Measurements from ENCODE around the gene PIEZO2. TPM values are rescaled to one million over a fixed set of nuclear protein-coding genes. Genes with fewer than 3 reads are reported as not detected.

Gene PIEZO2
- total RNA-seq, 1 experiment from 2014 or later: 0.11 TPM

DNA sequence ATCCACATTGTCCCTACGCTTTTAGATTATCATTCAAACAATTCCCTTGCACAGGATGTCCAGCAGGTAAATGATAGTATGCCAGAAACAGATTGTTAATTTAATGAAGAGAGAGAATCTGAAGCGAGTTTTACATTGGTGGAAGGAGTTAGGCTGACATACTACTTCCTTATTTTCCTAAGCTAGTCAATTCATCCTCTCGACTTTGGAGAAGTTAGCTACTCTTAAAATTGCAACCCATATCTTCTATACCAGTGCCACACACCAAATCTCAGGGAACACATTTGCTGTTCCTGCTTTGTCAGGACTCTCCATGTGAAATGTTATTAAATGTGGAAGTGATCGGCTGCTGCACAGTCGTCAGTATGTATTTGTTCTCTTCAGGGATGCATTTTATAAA lies 374.3 kb downstream of the PIEZO2 start:
- POLR2A ChIA-PET: no interaction called here
- no peak overlapping the region for H3K4me3 Mint-ChIP-seq (ENCODE audit: unreplicated experiment)
- H3K27me3 Mint-ChIP-seq (ENCODE audit: insufficient read depth, unreplicated experiment): peaks cover 9% of the 10 kb centered on the region
- Histone ChIP-seq H3K27me3 (replicated peaks; ENCODE audit: control insufficient read depth, insufficient read depth, low read length) (no peaks in the 10 kb centered on the region), H3K4me3 (ENCODE audit: low read depth, low read length) (no peak overlapping the region), H3K9me3 (peaks cover 5% of the 10 kb centered on the region; the same call in 1 of the 2 replicates), H3K36me3 (ENCODE audit: control insufficient read depth, insufficient read depth, low read length) (no peaks in the 10 kb centered on the region), H3K4me1 (no peaks in the 10 kb centered on the region)
- DNase-seq: no peak
- no peak for TF ChIP-seq CTCF (IDR thresholded peaks at IDR 0.05; ENCODE audit: insufficient read depth in 1 of 2, low read depth in 1 of 2, low read length in 1 of 2, severe bottlenecking in 1 of 2, unreplicated experiment in 1 of 2)
- no peak overlapping the region for H3K27ac Mint-ChIP-seq (ENCODE audit: unreplicated experiment)
- no peaks in the 10 kb centered on the region for H3K4me1 Mint-ChIP-seq (ENCODE audit: low read depth, unreplicated experiment)
- intact Hi-C loops (cut with micrococcal nuclease; ENCODE audit: unreplicated experiment): no loop called here
- no TSS peak for BruUV-seq (replicated peaks)
- H3K36me3 Mint-ChIP-seq (ENCODE audit: insufficient read depth, unreplicated experiment): no peaks in the 10 kb centered on the region
- peaks cover 11% of the 10 kb centered on the region for H3K9me3 Mint-ChIP-seq (ENCODE audit: unreplicated experiment)
- CTCF ChIA-PET: no interaction called here

- Mint-ChIP-seq H3K4me3 (ENCODE audit: unreplicated experiment) (no peak overlapping the region), H3K27me3 (ENCODE audit: insufficient read depth, unreplicated experiment) (peaks cover 11% of the 10 kb centered on the region), H3K9me3 (ENCODE audit: unreplicated experiment) (peaks cover 11% of the 10 kb centered on the region), H3K4me1 (ENCODE audit: low read depth, unreplicated experiment) (no peaks in the 10 kb centered on the region), H3K36me3 (ENCODE audit: insufficient read depth, unreplicated experiment) (no peaks in the 10 kb centered on the region), H3K27ac (ENCODE audit: unreplicated experiment) (no peak overlapping the region)
- Histone ChIP-seq H3K9me3 (peaks cover 5% of the 10 kb centered on the region; the same call in 1 of the 2 replicates), H3K27me3 (replicated peaks; ENCODE audit: control insufficient read depth, insufficient read depth, low read length) (no peaks in the 10 kb centered on the region), H3K4me3 (ENCODE audit: low read depth, low read length) (no peak overlapping the region), H3K4me1 (no peaks in the 10 kb centered on the region), H3K36me3 (ENCODE audit: control insufficient read depth, insufficient read depth, low read length) (no peaks in the 10 kb centered on the region)
- ChIA-PET CTCF (no interaction called here), POLR2A (interaction anchor here (0.6 kb wide), 1 partner anchor 67 kb away, joined by 3 read pairs; no protein-coding TSS in a partner anchor)
- intact Hi-C loops (cut with micrococcal nuclease; ENCODE audit: unreplicated experiment): no loop called here
- no TSS peak for BruUV-seq (replicated peaks)
- TF ChIP-seq CTCF (IDR thresholded peaks at IDR 0.05; ENCODE audit: insufficient read depth in 1 of 2, low read depth in 1 of 2, low read length in 1 of 2, severe bottlenecking in 1 of 2, unreplicated experiment in 1 of 2): no peak
- DNase-seq: no peak
Observed at GRCh38 chr18:10771053-10771709, 378.2 kb downstream of the PIEZO2 start.

DNA sequence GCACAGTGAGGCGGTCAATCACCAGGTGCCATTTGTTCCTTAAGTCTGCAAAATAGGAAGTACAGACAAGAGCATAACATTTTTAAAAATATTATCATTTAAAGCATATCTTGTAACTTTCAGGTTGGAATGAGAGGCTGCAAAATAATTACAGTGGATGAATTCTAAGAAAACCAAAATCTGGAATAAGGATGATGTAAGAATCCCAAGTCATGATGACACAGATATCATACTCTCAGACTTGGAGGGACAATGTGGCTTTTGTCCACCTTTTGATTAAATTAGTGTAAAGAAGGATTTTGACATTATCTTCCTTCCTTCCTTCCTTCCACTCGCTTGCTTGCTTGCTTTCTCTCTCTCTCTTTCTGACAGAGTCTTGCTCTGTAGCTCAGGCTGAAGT lies 379.1 kb downstream of the PIEZO2 start:
- Mint-ChIP-seq H3K4me3 (ENCODE audit: unreplicated experiment) (no peak overlapping the region), H3K9me3 (ENCODE audit: unreplicated experiment) (peaks cover 11% of the 10 kb centered on the region), H3K36me3 (ENCODE audit: insufficient read depth, unreplicated experiment) (no peaks in the 10 kb centered on the region), H3K27ac (ENCODE audit: unreplicated experiment) (no peak overlapping the region), H3K4me1 (ENCODE audit: low read depth, unreplicated experiment) (no peaks in the 10 kb centered on the region), H3K27me3 (ENCODE audit: insufficient read depth, unreplicated experiment) (peaks cover 18% of the 10 kb centered on the region)
- BruUV-seq (replicated peaks): no TSS peak
- intact Hi-C loops (cut with micrococcal nuclease; ENCODE audit: unreplicated experiment): no loop called here
- Histone ChIP-seq H3K4me3 (ENCODE audit: low read depth, low read length) (no peak overlapping the region), H3K9me3 (peaks cover 5% of the 10 kb centered on the region; the same call in 1 of the 2 replicates), H3K4me1 (no peaks in the 10 kb centered on the region), H3K27me3 (replicated peaks; ENCODE audit: control insufficient read depth, insufficient read depth, low read length) (no peaks in the 10 kb centered on the region), H3K36me3 (ENCODE audit: control insufficient read depth, insufficient read depth, low read length) (no peaks in the 10 kb centered on the region)
- TF ChIP-seq CTCF (IDR thresholded peaks at IDR 0.05; ENCODE audit: insufficient read depth in 1 of 2, low read depth in 1 of 2, low read length in 1 of 2, severe bottlenecking in 1 of 2, unreplicated experiment in 1 of 2): no peak
- CTCF ChIA-PET: no interaction called here
- no peak for DNase-seq
- POLR2A ChIA-PET: no interaction called here
